ENCODE data around the gene NELL1. TPM values are rescaled to one million over a fixed set of nuclear protein-coding genes. Genes with fewer than 3 reads are reported as not detected.

NELL1 gene
- total and polyA plus RNA-seq, 2 donors (not counting 3 experiments of a cell fraction or from before 2014, with no cell fraction given) = not detected

DNA sequence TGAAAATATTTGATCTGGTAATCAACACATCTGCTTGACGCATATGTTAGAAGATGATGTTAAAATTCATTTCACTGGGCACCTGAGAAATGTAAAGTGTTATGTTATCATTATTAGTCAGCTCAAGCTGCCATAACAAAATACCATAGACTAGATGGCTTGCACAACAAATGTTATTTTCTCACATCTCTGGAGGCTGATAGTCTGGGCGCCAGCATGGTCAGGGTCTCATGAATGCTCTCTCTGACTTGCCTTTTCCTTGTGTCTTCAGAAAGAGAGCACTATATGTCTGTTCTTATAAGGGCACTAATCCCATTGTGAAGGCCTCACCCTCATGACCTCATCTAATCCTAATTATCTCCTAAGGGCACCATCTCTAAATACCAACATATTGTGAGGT is 435.3 kb downstream of the NELL1 start:
- H2AFZ ChIP-seq (ENCODE audit: low read depth, low read length) = no peak overlapping the region
- H3K27ac ChIP-seq (ENCODE audit: insufficient read depth, low read depth, low read length) = no peak overlapping the region
- DNase-seq (ENCODE audit: low read depth, low spot score) (no peak), FAIRE-seq (no peak)
- H3K9ac ChIP-seq (replicated peaks; ENCODE audit: extremely low read depth, insufficient read depth, low read length) = no peak overlapping the region
- H3K9me1 ChIP-seq (replicated peaks; ENCODE audit: control insufficient read depth, extremely low read depth, insufficient read depth, low read length) = no peaks in the 10 kb centered on the region
- ChIA-PET CTCF (no interaction called here), POLR2A (no interaction called here)
- dilution Hi-C loops (cut with MboI; ENCODE audit: extremely low pct_ligation_motif_present, low sequenced_read_pairs) (no loop called here), intact Hi-C loops (cut with micrococcal nuclease) (no loop called here)
- peaks cover 3% of the 10 kb centered on the region for H3K9me3 ChIP-seq (replicated peaks; ENCODE audit: control insufficient read depth, insufficient read depth, low read length)
- TF ChIP-seq GATA2 (IDR thresholded peaks at IDR 0.05; ENCODE audit: insufficient read depth, insufficient read length, low read depth, low read length) = no peak
- no peak for TF ChIP-seq MAX (IDR thresholded peaks at IDR 0.05; ENCODE audit: insufficient read depth, insufficient read length)
- no peak for TF ChIP-seq JUN (IDR thresholded peaks at IDR 0.05; ENCODE audit: borderline replicate concordance, insufficient read depth, insufficient read length, low read depth)
- no peak for TF ChIP-seq FOS (IDR thresholded peaks at IDR 0.05; ENCODE audit: borderline replicate concordance, insufficient read depth, low read length)
- TF ChIP-seq EZH2 (IDR thresholded peaks at IDR 0.05; ENCODE audit: borderline replicate concordance, low read depth, low read length, severe bottlenecking) = no peak
- no peak for TF ChIP-seq POLR2AphosphoS5 (IDR thresholded peaks at IDR 0.05; ENCODE audit: insufficient read depth, low read depth, low read length)
- H3K79me2 ChIP-seq (ENCODE audit: control insufficient read depth, insufficient read depth, low read length) = no peaks in the 10 kb centered on the region
- H3K4me2 ChIP-seq (ENCODE audit: insufficient read depth, low read length) = no peak overlapping the region
- H4K20me1 ChIP-seq (replicated peaks; ENCODE audit: control insufficient read depth, extremely low read depth, insufficient read depth, low read length) = no peaks in the 10 kb centered on the region
- H3K4me1 ChIP-seq (ENCODE audit: control insufficient read depth, extremely low read depth, insufficient read depth, low read length) = no peaks in the 10 kb centered on the region
- H3K4me3 ChIP-seq (replicated peaks in 1 of 3; ENCODE audit: insufficient read depth in 1 of 3, low read depth in 1 of 3, low read length in 3 of 3) = no peak overlapping the region
- no TSS peak for BruUV-seq (replicated peaks)
- no peaks in the 10 kb centered on the region for H3K36me3 ChIP-seq (ENCODE audit: control insufficient read depth in 2 of 2, extremely low read depth in 1 of 2, insufficient read depth in 2 of 2, low read length in 2 of 2)
- no peaks in the 10 kb centered on the region for H3K27me3 ChIP-seq (ENCODE audit: control insufficient read depth in 2 of 2, insufficient read depth in 2 of 2, low read length in 2 of 2)

DNA sequence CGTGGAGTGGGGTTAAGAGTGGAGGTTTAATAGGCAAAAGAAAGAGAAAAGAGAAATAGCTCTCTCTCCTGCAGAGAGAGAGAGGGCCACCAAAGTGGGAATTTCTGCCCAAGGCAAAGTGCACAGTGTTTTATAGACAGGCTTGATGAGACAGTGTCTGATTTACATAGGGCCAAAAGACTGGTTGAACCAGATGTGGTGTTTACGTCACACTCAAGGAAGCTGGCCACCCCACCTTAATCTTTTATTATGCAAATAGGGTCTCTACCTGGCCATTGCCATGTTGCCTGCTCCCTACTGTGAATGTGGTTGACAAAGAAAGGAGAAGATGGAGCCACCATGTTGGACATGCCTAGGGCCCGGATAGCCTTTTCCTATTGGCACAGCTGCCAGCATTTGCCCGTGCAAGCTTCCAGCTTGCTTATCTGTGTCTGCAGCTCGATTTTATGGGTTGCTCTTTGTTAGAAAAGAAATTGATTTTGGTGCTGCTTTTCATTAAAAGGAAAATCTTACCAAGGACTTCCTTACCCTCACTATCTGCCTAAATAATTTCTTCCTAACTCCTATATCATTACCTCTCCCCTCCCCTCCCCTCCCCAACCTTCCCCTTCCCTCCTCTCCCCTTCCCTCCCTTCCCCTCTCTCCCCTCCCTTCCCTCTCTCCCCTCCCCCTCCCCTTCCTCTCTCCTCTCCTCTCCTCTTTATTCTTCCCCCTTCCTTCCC is 436.0 kb downstream of the NELL1 start:
- Histone ChIP-seq H3K27me3 (ENCODE audit: control insufficient read depth in 2 of 2, insufficient read depth in 2 of 2, low read length in 2 of 2) (no peaks in the 10 kb centered on the region), H4K20me1 (replicated peaks; ENCODE audit: control insufficient read depth, extremely low read depth, insufficient read depth, low read length) (no peaks in the 10 kb centered on the region), H3K36me3 (ENCODE audit: control insufficient read depth in 2 of 2, extremely low read depth in 1 of 2, insufficient read depth in 2 of 2, low read length in 2 of 2) (no peaks in the 10 kb centered on the region), H3K27ac (ENCODE audit: insufficient read depth, low read depth, low read length) (no peak overlapping the region), H2AFZ (ENCODE audit: low read depth, low read length) (no peak overlapping the region), H3K4me3 (replicated peaks in 1 of 3; ENCODE audit: insufficient read depth in 1 of 3, low read depth in 1 of 3, low read length in 3 of 3) (no peak overlapping the region), H3K9me3 (replicated peaks; ENCODE audit: control insufficient read depth, insufficient read depth, low read length) (peaks cover 3% of the 10 kb centered on the region), H3K9me1 (replicated peaks; ENCODE audit: control insufficient read depth, extremely low read depth, insufficient read depth, low read length) (no peaks in the 10 kb centered on the region), H3K4me1 (ENCODE audit: control insufficient read depth, extremely low read depth, insufficient read depth, low read length) (no peaks in the 10 kb centered on the region), H3K79me2 (ENCODE audit: control insufficient read depth, insufficient read depth, low read length) (no peaks in the 10 kb centered on the region), H3K9ac (replicated peaks; ENCODE audit: extremely low read depth, insufficient read depth, low read length) (no peak overlapping the region), H3K4me2 (ENCODE audit: insufficient read depth, low read length) (no peak overlapping the region)
- intact Hi-C loops (cut with micrococcal nuclease) = no loop called here
- BruUV-seq (replicated peaks) = no TSS peak
- no peak for FAIRE-seq
- dilution Hi-C loops (cut with MboI; ENCODE audit: extremely low pct_ligation_motif_present, low sequenced_read_pairs) = no loop called here
- no peak for DNase-seq (ENCODE audit: low read depth, low spot score)
- TF ChIP-seq MYC (IDR thresholded peaks at IDR 0.05; ENCODE audit: low read depth, low read length) (no peak), EZH2 (IDR thresholded peaks at IDR 0.05; ENCODE audit: borderline replicate concordance, low read depth, low read length, severe bottlenecking) (no peak), POLR2A (IDR thresholded peaks at IDR 0.05; ENCODE audit: low read depth, low read length) (no peak), GATA2 (IDR thresholded peaks at IDR 0.05; ENCODE audit: insufficient read depth, insufficient read length, low read depth, low read length) (no peak), MAX (IDR thresholded peaks at IDR 0.05; ENCODE audit: insufficient read depth, insufficient read length) (no peak), FOS (IDR thresholded peaks at IDR 0.05; ENCODE audit: borderline replicate concordance, insufficient read depth, low read length) (no peak), JUN (IDR thresholded peaks at IDR 0.05; ENCODE audit: borderline replicate concordance, insufficient read depth, insufficient read length, low read depth) (no peak), POLR2AphosphoS5 (IDR thresholded peaks at IDR 0.05; ENCODE audit: insufficient read depth, low read depth, low read length) (no peak)
- TF ChIP-seq, protein P1, sequence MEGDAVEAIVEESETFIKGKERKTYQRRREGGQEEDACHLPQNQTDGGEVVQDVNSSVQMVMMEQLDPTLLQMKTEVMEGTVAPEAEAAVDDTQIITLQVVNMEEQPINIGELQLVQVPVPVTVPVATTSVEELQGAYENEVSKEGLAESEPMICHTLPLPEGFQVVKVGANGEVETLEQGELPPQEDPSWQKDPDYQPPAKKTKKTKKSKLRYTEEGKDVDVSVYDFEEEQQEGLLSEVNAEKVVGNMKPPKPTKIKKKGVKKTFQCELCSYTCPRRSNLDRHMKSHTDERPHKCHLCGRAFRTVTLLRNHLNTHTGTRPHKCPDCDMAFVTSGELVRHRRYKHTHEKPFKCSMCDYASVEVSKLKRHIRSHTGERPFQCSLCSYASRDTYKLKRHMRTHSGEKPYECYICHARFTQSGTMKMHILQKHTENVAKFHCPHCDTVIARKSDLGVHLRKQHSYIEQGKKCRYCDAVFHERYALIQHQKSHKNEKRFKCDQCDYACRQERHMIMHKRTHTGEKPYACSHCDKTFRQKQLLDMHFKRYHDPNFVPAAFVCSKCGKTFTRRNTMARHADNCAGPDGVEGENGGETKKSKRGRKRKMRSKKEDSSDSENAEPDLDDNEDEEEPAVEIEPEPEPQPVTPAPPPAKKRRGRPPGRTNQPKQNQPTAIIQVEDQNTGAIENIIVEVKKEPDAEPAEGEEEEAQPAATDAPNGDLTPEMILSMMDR (IDR thresholded peaks at IDR 0.05; ENCODE audit: extremely low read depth in 1 of 2, insufficient read depth in 1 of 2, low read depth in 1 of 2, low read length in 2 of 2) = no peak
- CTCF ChIA-PET = no interaction called here
- POLR2A ChIA-PET = no interaction called here

Data from endothelial cell of umbilical vein (primary cell).